ENCODE data around the gene POMT1.

DNA sequence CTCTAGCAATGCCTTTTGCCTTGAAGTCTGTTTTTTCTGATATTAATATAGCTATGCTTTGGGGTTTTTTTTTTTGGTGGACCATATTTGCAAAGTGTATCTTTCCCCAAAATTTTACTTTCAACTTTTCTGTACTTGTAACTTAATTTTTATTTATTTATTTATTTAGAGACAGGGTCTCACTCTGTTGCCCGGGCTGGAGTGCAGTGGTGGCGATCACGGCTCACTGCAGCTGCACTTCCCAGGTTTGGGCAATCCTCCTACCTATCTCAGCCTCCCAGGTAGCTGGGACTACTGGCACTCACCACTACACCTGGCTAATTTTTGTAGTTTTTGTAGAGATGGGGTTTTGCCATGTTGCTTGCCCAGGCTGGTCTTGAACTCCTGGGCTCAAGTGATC is 63.4 kb downstream of the POMT1 start:
- TF ChIP-seq, protein P1, sequence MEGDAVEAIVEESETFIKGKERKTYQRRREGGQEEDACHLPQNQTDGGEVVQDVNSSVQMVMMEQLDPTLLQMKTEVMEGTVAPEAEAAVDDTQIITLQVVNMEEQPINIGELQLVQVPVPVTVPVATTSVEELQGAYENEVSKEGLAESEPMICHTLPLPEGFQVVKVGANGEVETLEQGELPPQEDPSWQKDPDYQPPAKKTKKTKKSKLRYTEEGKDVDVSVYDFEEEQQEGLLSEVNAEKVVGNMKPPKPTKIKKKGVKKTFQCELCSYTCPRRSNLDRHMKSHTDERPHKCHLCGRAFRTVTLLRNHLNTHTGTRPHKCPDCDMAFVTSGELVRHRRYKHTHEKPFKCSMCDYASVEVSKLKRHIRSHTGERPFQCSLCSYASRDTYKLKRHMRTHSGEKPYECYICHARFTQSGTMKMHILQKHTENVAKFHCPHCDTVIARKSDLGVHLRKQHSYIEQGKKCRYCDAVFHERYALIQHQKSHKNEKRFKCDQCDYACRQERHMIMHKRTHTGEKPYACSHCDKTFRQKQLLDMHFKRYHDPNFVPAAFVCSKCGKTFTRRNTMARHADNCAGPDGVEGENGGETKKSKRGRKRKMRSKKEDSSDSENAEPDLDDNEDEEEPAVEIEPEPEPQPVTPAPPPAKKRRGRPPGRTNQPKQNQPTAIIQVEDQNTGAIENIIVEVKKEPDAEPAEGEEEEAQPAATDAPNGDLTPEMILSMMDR (IDR thresholded peaks at IDR 0.05) = no peak
- TF ChIP-seq, protein P2, sequence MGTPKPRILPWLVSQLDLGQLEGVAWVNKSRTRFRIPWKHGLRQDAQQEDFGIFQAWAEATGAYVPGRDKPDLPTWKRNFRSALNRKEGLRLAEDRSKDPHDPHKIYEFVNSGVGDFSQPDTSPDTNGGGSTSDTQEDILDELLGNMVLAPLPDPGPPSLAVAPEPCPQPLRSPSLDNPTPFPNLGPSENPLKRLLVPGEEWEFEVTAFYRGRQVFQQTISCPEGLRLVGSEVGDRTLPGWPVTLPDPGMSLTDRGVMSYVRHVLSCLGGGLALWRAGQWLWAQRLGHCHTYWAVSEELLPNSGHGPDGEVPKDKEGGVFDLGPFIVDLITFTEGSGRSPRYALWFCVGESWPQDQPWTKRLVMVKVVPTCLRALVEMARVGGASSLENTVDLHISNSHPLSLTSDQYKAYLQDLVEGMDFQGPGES (IDR thresholded peaks at IDR 0.05; ENCODE audit: low read depth, low read length) = no peak
- no peak for TF ChIP-seq RCOR1 (IDR thresholded peaks at IDR 0.05; ENCODE audit: low read length)
- no peak for TF ChIP-seq CHD2 (IDR thresholded peaks at IDR 0.05; ENCODE audit: low read length, partially characterized antibody)
- no peak for TF ChIP-seq SIN3A (IDR thresholded peaks at IDR 0.05; ENCODE audit: borderline replicate concordance, low read depth, low read length)
- no peak for TF ChIP-seq SMC3 (IDR thresholded peaks at IDR 0.05; ENCODE audit: low read depth, low read length)
- no peak for TF ChIP-seq NRF1 (IDR thresholded peaks at IDR 0.05; ENCODE audit: low read depth, low read length)
- no peak for TF ChIP-seq TEAD4 (IDR thresholded peaks at IDR 0.05; ENCODE audit: borderline replicate concordance, insufficient read depth)
- TF ChIP-seq, protein P3, sequence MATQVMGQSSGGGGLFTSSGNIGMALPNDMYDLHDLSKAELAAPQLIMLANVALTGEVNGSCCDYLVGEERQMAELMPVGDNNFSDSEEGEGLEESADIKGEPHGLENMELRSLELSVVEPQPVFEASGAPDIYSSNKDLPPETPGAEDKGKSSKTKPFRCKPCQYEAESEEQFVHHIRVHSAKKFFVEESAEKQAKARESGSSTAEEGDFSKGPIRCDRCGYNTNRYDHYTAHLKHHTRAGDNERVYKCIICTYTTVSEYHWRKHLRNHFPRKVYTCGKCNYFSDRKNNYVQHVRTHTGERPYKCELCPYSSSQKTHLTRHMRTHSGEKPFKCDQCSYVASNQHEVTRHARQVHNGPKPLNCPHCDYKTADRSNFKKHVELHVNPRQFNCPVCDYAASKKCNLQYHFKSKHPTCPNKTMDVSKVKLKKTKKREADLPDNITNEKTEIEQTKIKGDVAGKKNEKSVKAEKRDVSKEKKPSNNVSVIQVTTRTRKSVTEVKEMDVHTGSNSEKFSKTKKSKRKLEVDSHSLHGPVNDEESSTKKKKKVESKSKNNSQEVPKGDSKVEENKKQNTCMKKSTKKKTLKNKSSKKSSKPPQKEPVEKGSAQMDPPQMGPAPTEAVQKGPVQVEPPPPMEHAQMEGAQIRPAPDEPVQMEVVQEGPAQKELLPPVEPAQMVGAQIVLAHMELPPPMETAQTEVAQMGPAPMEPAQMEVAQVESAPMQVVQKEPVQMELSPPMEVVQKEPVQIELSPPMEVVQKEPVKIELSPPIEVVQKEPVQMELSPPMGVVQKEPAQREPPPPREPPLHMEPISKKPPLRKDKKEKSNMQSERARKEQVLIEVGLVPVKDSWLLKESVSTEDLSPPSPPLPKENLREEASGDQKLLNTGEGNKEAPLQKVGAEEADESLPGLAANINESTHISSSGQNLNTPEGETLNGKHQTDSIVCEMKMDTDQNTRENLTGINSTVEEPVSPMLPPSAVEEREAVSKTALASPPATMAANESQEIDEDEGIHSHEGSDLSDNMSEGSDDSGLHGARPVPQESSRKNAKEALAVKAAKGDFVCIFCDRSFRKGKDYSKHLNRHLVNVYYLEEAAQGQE (IDR thresholded peaks at IDR 0.05; ENCODE audit: low read depth, low read length) = no peak
- TF ChIP-seq EZH2phosphoT487 (IDR thresholded peaks at IDR 0.05; ENCODE audit: borderline replicate concordance, low read depth) = no peak
- TF ChIP-seq FOXJ3 (CRISPR knock-in tag; IDR thresholded peaks at IDR 0.05) = no peak
- no peak for TF ChIP-seq MEF2A (IDR thresholded peaks at IDR 0.05; ENCODE audit: borderline replicate concordance, low read depth)
- TF ChIP-seq RAD21 (IDR thresholded peaks at IDR 0.05; ENCODE audit: low read length) = no peak
- TF ChIP-seq NFIC (IDR thresholded peaks at IDR 0.05; ENCODE audit: borderline replicate concordance) = no peak
